ENCODE data around the gene SEC24A.
"Not testable (repeated sequence)": the region's sequence is repeated elsewhere in the genome, so short reads cannot be mapped to it uniquely, and the experiment has no call there.

The SEC24A gene

GRCh38 chr5:134648425-134649162 is at the start of gene SEC24A:
Gene SEC24A, plus strand, starts transcription at chr5:134648785. Its CDS starts 292 bp downstream, at chr5:134649077.
- no peak for TF ChIP-seq CTCF (conservative IDR thresholded peaks at IDR 0.05; ENCODE audit: low read length)
- peak; percentile 89 for DNase-seq (ENCODE audit: low read depth)
- peak within 1 kb of the TSS; percentile 100 for H3K4me3 ChIP-seq (ENCODE audit: low read length)

DNA sequence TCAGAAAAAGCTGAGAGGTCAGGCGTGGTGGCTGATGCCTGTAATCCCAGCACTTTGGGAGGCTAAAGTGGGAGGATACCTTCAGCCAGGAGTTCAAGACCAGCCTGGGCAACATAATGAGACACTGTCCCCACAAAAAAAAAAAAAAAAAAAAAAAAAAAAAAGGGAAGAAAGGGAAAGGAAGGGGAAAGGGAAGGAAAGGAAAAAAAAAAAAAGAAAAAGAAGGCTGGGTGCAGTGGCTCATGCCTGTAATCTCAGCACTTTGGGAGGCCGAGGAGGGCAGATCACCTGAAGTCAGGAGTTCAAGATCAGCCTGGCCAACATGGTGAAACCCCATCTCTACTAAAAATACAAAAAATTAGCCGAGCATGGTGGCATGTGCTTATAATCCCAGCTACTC is 48.8 kb upstream of the SEC24A start:
- not testable (repeated sequence) for DNase-seq (ENCODE audit: low read depth); H3K4me3 ChIP-seq (ENCODE audit: low read length)

GRCh38 chr5:134600600-134600999 is 48.0 kb upstream of the SEC24A start:
- no peak overlapping the region for H3K4me3 ChIP-seq (ENCODE audit: low read length)
- peak; percentile 61 for DNase-seq (ENCODE audit: low read depth)
- TF ChIP-seq CTCF (conservative IDR thresholded peaks at IDR 0.05; ENCODE audit: low read length) = no peak

DNA sequence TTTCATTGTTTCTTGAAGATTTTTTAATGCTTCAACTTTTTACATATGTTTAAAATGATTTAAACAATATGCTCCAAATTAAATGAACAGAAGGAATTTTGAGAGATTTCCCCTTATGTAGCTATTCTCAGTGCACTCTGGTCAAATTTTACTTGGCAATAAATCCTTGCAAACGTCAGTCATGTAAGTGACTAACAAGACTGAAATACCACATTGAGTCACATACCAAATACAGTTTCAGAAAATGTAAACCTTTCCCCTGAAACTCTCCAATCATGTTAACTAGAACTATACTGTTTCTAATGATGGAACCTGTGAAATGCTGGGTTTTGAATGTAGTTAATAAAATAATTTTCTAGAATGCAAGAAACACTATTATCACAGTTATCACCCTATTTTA is 45.5 kb upstream of the SEC24A start:
- TF ChIP-seq CTCF (conservative IDR thresholded peaks at IDR 0.05; ENCODE audit: low read length) = no peak
- DNase-seq (ENCODE audit: low read depth) = peak; percentile 20
- no peak overlapping the region for H3K4me3 ChIP-seq (ENCODE audit: low read length)

GRCh38 chr5:134604908-134605307 is 43.7 kb upstream of the SEC24A start:
- H3K4me3 ChIP-seq (ENCODE audit: low read length) = no peak overlapping the region
- DNase-seq (ENCODE audit: low read depth) = no peak
- no peak for TF ChIP-seq CTCF (conservative IDR thresholded peaks at IDR 0.05; ENCODE audit: low read length)

- DNase-seq (ENCODE audit: low read depth) = peak; percentile 23
- H3K4me3 ChIP-seq (ENCODE audit: low read length) = no peak overlapping the region
- TF ChIP-seq CTCF (conservative IDR thresholded peaks at IDR 0.05; ENCODE audit: low read length) = no peak
These were observed 41.9 kb upstream of the SEC24A start for GRCh38 chr5:134606726-134607125.

DNA sequence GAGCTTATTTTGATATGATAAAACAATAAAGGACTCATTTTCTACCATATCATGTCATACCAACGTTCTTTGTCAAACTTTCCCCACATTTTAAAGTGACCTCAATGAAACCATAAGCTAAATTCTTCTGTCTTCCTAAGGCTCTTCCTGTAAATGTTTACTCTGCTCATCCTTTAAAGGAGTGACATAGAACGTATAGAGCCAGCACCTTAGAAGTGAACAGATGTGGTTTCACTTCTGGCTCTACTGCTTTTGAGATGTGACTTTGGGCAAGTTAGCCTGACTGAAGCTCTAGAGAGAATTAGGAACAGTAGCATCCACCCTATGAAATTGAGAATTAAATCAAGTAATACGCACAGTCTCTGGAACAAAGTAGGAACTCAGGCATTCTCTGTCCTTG is 40.0 kb upstream of the SEC24A start:
- no peak for DNase-seq (ENCODE audit: low read depth)
- TF ChIP-seq CTCF (conservative IDR thresholded peaks at IDR 0.05; ENCODE audit: low read length) = no peak
- H3K4me3 ChIP-seq (ENCODE audit: low read length) = no peak overlapping the region
